Thyroid gland (tissue), 4 donors: ENCODE data around the gene FTSJ1. TPM values are rescaled to one million over a fixed set of nuclear protein-coding genes. Genes with fewer than 3 reads are reported as not detected.

Source experiments
- DNase-seq, 2 donors: peaks; one replicate each; pipeline ENCODE4 v3.0.0-alpha.2; 2019
- H3K27ac ChIP-seq, 3 donors: fragments of 200-600 bp; sonication (generic); 1 replicate in 2 of 3; 2 replicates in 1 of 3; pipeline ENCODE4 v1.5.1; 2016 to 2019; ENCODE audit warnings: mild to moderate bottlenecking in 1 of 3, moderate library complexity in 1 of 3
- H3K27me3 ChIP-seq: fragments of 200-600 bp; sonication (generic); one replicate; pipeline ENCODE4 v1.5.1; 2019
- H3K36me3 ChIP-seq, 2 donors: fragments of 200-600 bp; sonication (generic); one replicate each; pipeline ENCODE4 v1.5.1; 2016 to 2019
- H3K4me1 ChIP-seq, 2 donors: fragments of 200-600 bp; sonication (generic); one replicate each; pipeline ENCODE4 v1.5.1; 2017 to 2019
- H3K4me3 ChIP-seq, 3 donors: fragments of 200-600 bp; sonication (generic); replicated peaks in 1 of 3; 1 replicate in 2 of 3; 2 replicates in 1 of 3; pipeline ENCODE4 v1.5.1; 2016; ENCODE audit warnings: mild to moderate bottlenecking in 1 of 3
- H3K9me3 ChIP-seq: fragments of 200-600 bp; sonication (generic); one replicate; pipeline ENCODE4 v1.5.1; 2017
- POLR2A ChIP-seq, 2 donors: fragments of 450-650 bp; IDR thresholded peaks; one replicate each; pipeline ENCODE4 v1.6.1; 2017; ENCODE audit warnings: antibody characterized with exemption in 2 of 2, mild to moderate bottlenecking in 2 of 2, moderate library complexity in 1 of 2
- WGBS, 2 donors: methylation state at CpG; one replicate each; pipeline ENCODE4 v1.1.5; 2017; 5-methylcytosine and 5-hydroxymethylcytosine counted together
- intact Hi-C: fragments of 100-400 bp; cut with DNase I; formaldehyde crosslinking; loops from one replicate; pipeline ENCODE4 v1.15.1; 2023
- total RNA-seq, 4 donors: library from RNA; depleted of rRNA; stranded (reverse); fragments of >200 nt; gene quantifications; one replicate each; pipeline ENCODE4 v1.2.3, GENCODE V29; 2016
- TF ChIP-seq, protein P1 (sequence below), 6 experiments: fragments of 200-600 bp in 3 of 6; fragments of 450-650 bp in 3 of 6; sonication (generic) in 3 of 6; IDR thresholded peaks; one replicate each; pipeline ENCODE4 v1.5.1; 2016 to 2019; ENCODE audit warnings: antibody characterized with exemption in 6 of 6, mild to moderate bottlenecking in 2 of 6, inconsistent platforms in 1 of 6, moderate library complexity in 1 of 6

FTSJ1 gene
- total RNA-seq, 4 donors from 2014 or later, result 45.9 to 64.9 (median 62.5) TPM

DNA sequence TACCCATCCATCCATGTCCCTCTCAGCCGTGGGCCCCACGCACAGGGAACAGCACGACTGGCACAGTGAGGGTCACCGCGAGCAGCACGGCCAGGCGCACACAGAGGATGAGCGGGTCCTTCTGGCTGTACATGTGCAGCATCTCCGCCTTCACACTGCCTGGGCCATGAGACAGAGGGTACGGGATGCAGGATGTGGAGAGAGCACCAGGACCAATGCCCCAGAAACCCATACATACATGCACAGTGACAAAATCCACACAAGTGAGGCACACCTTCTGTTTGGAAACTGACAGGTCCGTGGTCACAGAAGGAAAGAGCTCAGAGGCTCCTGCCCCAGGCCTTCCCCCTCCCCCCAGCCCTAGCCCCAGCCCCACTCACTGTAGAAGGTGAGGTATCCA lies 15.4 kb upstream of the FTSJ1 start:
- no peaks in the 10 kb centered on the region for H3K9me3 ChIP-seq
- H3K27me3 ChIP-seq, result no peaks in the 10 kb centered on the region
- no peak overlapping the region for H3K27ac ChIP-seq
- DNase-seq, result no peak
- WGBS, 2 donors, result 85 to 93% methylated on average over 4 to 10 of the region's 11 CpGs
- intact Hi-C loops, result no loop called here
- TF ChIP-seq, protein P1, sequence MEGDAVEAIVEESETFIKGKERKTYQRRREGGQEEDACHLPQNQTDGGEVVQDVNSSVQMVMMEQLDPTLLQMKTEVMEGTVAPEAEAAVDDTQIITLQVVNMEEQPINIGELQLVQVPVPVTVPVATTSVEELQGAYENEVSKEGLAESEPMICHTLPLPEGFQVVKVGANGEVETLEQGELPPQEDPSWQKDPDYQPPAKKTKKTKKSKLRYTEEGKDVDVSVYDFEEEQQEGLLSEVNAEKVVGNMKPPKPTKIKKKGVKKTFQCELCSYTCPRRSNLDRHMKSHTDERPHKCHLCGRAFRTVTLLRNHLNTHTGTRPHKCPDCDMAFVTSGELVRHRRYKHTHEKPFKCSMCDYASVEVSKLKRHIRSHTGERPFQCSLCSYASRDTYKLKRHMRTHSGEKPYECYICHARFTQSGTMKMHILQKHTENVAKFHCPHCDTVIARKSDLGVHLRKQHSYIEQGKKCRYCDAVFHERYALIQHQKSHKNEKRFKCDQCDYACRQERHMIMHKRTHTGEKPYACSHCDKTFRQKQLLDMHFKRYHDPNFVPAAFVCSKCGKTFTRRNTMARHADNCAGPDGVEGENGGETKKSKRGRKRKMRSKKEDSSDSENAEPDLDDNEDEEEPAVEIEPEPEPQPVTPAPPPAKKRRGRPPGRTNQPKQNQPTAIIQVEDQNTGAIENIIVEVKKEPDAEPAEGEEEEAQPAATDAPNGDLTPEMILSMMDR (IDR thresholded peaks at IDR 0.05), result no peak
- TF ChIP-seq POLR2A (IDR thresholded peaks at IDR 0.05), result no peak
- no peak overlapping the region for H3K4me3 ChIP-seq
- H3K36me3 ChIP-seq, result no peaks in the 10 kb centered on the region
- no peaks in the 10 kb centered on the region for H3K4me1 ChIP-seq

GRCh38 chrX:48461830-48462229 lies 14.2 kb upstream of the FTSJ1 start:
- TF ChIP-seq, protein P1 (IDR thresholded peaks at IDR 0.05), result no peak
- no peak for TF ChIP-seq POLR2A (IDR thresholded peaks at IDR 0.05)
- Histone ChIP-seq H3K4me1 (no peaks in the 10 kb centered on the region), H3K36me3 (no peaks in the 10 kb centered on the region), H3K27me3 (no peaks in the 10 kb centered on the region), H3K9me3 (no peaks in the 10 kb centered on the region), H3K27ac (no peak overlapping the region), H3K4me3 (no peak overlapping the region)
- 97 to 100% methylated on average over 4 to 5 of the region's 6 CpGs for WGBS, 2 donors
- intact Hi-C loops, result no loop called here
- no peak for DNase-seq

DNA sequence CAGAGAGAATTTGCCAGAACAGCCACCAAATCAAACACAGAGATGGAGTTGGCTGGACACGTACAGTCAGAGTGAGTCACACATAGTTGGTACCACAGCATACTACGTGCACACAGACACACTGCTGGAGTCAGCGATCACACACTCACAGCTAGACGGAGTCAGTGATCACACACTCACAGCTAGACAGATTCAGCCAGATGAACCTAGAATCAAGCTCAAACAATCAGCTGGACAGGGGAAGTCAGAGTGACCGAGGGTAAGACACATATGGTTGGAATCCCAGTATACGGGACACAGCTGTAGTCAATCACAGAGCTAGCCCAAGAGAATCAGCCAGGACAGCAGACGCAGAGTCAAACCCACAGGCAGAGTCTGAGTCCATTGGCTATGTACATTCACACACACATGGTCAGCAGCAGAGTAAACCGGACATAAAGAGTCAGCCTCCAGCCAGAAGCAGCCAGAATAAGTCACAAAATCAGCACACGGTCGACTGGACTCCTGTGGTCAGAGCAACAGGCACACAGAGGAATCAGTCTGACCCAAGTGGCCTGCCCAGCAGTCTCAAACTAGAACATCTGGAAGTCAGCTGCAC lies 10.6 kb upstream of the FTSJ1 start:
- Histone ChIP-seq H3K36me3 (no peaks in the 10 kb centered on the region), H3K4me1 (no peaks in the 10 kb centered on the region), H3K4me3 (no peak overlapping the region), H3K27ac (no peak overlapping the region), H3K9me3 (no peaks in the 10 kb centered on the region), H3K27me3 (no peaks in the 10 kb centered on the region)
- DNase-seq, result no peak
- TF ChIP-seq POLR2A (IDR thresholded peaks at IDR 0.05), result no peak
- TF ChIP-seq, protein P1 (IDR thresholded peaks at IDR 0.05), result no peak
- 41 to 48% methylated on average over 3 to 7 of the region's 10 CpGs for WGBS, 2 donors
- intact Hi-C loops, result no loop called here

- TF ChIP-seq, protein P1 (IDR thresholded peaks at IDR 0.05), result no peak
- TF ChIP-seq POLR2A (IDR thresholded peaks at IDR 0.05), result no peak
- Histone ChIP-seq H3K9me3 (no peaks in the 10 kb centered on the region), H3K27ac (no peak overlapping the region), H3K36me3 (no peaks in the 10 kb centered on the region), H3K4me3 (no peak overlapping the region), H3K4me1 (no peaks in the 10 kb centered on the region), H3K27me3 (no peaks in the 10 kb centered on the region)
- intact Hi-C loops, result no loop called here
- DNase-seq, result no peak
- 88 to 100% methylated on average over 3 to 7 of the region's 10 CpGs for WGBS, 2 donors
Observed at GRCh38 chrX:48466696-48467095, 9.3 kb upstream of the FTSJ1 start.

GRCh38 chrX:48467281-48467761 lies 8.7 kb upstream of the FTSJ1 start:
- no peak for TF ChIP-seq POLR2A (IDR thresholded peaks at IDR 0.05)
- TF ChIP-seq, protein P1 (IDR thresholded peaks at IDR 0.05), result no peak
- Histone ChIP-seq H3K4me1 (no peaks in the 10 kb centered on the region), H3K36me3 (no peaks in the 10 kb centered on the region), H3K27me3 (no peaks in the 10 kb centered on the region), H3K27ac (no peak overlapping the region), H3K9me3 (no peaks in the 10 kb centered on the region), H3K4me3 (peak overlapping the region in 1 of 3 donors; percentile 25)
- 43 to 47% methylated on average over 9 to 10 of the region's 10 CpGs for WGBS, 2 donors
- intact Hi-C loops, result no loop called here
- no peak for DNase-seq
